Heart left ventricle (tissue), 13 donors: ENCODE results near the gene SRCIN1.

ENCODE experiments used
- POLR2A ChIP-seq, 2 donors: fragments of 450-650 bp; IDR thresholded peaks; one replicate each; pipeline ENCODE4 v1.6.1; 2017; ENCODE audit warnings: antibody characterized with exemption in 2 of 2, mild to moderate bottlenecking in 2 of 2, moderate library complexity in 2 of 2
- TF ChIP-seq, protein P1 (sequence below), 12 donors: fragments of 200-600 bp; sonication (generic) in 4 of 12; IDR thresholded peaks; one replicate each; pipeline versions ENCODE4 v1.5.0 to v1.8.0; 2018 to 2022; ENCODE audit warnings: antibody characterized with exemption in 12 of 12, mild to moderate bottlenecking in 5 of 12
- donor health status: ischemic (EF 13 %, LVEDD 7.1; RV severe dilation, severe dysfunction).
- donor health status: DM: no; HTN: yes; CAD: no.
- donor health status: DM: no; HTN: no; CAD: no.
- donor health status: ischemic (EF 25% LVEDD 6.9; RV normal size, moderate dysfunction).
- donor health status: ischemic (EF 25% LVEDD 5.7; RV mildly dilated, moderate dysfunction).
- donor health status: ischemic (EF 35%, LVEDD 5.7; RV mildly dilated, moderate dysfunction).
- donor health status: nonischemic (EF 11% LVEDD 7.7; RV severe dilation, severe dysfunction).
- donor health status: DM: yes; HTN: yes; CAD: no.
- donor health status: PGD.
- donor health status: ischemic (EF 29% LVEDD 5.4; RV normal size, mild dysfunction).
- donor health status: nonischemic (EF 23%, LVEDD 6.1; RV moderate dilation, normal function).

DNA sequence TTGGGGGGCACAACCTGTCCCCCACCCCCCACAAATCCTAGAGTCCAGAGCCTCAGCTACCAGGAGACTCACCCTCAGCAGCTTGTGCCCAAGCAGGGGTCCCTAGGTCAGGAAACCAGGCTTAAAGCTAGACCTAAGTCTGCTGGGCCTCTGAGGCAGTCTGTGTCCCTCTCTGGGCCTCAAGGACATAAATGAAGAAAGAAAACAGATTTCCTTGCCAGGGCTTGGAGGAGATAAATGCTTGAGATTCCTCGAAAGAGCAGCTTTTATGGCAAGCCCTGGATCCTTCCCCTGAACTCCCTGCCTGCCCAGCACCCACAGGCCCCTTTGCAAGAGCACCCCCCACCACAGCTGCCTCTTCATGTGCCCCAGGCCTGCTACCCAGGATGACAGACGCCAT, 3.3 kb downstream of the SRCIN1 start:
- TF ChIP-seq POLR2A (IDR thresholded peaks at IDR 0.05), result no peak
- TF ChIP-seq, protein P1, sequence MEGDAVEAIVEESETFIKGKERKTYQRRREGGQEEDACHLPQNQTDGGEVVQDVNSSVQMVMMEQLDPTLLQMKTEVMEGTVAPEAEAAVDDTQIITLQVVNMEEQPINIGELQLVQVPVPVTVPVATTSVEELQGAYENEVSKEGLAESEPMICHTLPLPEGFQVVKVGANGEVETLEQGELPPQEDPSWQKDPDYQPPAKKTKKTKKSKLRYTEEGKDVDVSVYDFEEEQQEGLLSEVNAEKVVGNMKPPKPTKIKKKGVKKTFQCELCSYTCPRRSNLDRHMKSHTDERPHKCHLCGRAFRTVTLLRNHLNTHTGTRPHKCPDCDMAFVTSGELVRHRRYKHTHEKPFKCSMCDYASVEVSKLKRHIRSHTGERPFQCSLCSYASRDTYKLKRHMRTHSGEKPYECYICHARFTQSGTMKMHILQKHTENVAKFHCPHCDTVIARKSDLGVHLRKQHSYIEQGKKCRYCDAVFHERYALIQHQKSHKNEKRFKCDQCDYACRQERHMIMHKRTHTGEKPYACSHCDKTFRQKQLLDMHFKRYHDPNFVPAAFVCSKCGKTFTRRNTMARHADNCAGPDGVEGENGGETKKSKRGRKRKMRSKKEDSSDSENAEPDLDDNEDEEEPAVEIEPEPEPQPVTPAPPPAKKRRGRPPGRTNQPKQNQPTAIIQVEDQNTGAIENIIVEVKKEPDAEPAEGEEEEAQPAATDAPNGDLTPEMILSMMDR (IDR thresholded peaks at IDR 0.05), result no peak
